ENCODE results near the gene CCDC69.
"Not testable (repeated sequence)": the region's sequence is repeated elsewhere in the genome, so short reads cannot be mapped to it uniquely, and the experiment has no call there.

Gene CCDC69

GRCh38 chr5:151259931-151260330 lies 36.0 kb upstream of the CCDC69 start:
- DNase-seq (ENCODE audit: low read depth), result no peak
- TF ChIP-seq, protein P1, sequence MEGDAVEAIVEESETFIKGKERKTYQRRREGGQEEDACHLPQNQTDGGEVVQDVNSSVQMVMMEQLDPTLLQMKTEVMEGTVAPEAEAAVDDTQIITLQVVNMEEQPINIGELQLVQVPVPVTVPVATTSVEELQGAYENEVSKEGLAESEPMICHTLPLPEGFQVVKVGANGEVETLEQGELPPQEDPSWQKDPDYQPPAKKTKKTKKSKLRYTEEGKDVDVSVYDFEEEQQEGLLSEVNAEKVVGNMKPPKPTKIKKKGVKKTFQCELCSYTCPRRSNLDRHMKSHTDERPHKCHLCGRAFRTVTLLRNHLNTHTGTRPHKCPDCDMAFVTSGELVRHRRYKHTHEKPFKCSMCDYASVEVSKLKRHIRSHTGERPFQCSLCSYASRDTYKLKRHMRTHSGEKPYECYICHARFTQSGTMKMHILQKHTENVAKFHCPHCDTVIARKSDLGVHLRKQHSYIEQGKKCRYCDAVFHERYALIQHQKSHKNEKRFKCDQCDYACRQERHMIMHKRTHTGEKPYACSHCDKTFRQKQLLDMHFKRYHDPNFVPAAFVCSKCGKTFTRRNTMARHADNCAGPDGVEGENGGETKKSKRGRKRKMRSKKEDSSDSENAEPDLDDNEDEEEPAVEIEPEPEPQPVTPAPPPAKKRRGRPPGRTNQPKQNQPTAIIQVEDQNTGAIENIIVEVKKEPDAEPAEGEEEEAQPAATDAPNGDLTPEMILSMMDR (IDR thresholded peaks at IDR 0.05; ENCODE audit: insufficient read depth, low read depth, low read length, missing control alignments), result no peak
- no peak overlapping the region for H3K4me3 ChIP-seq (ENCODE audit: low read length)

- DNase-seq (ENCODE audit: low read depth), result no peak
- TF ChIP-seq, protein P1 (IDR thresholded peaks at IDR 0.05; ENCODE audit: insufficient read depth, low read depth, low read length, missing control alignments), result no peak
- no peak overlapping the region for H3K4me3 ChIP-seq (ENCODE audit: low read length)
Observed at GRCh38 chr5:151258816-151259215, 34.9 kb upstream of the CCDC69 start.

DNA sequence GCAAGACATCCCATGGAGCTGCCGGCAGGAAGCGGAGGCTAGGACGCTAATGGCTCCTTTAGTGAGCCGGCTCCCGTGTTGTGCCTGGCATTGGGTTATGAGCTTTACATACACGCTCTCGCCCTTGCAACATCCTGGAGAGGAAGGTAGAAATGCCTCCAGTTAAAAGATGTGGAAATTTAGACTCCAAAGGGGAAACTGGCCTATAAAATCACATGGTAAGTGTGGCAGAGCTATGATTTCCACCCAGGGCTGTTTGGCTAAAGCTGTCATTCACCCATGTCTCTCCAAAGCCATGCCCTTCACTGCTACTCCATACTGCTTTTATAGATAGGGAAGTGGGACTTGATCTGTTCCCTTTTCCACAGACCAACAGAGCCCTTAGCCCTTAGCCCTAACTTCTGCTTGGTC lies 34.3 kb upstream of the CCDC69 start:
- TF ChIP-seq, protein P1 (IDR thresholded peaks at IDR 0.05; ENCODE audit: insufficient read depth, low read depth, low read length, missing control alignments), result no peak
- DNase-seq (ENCODE audit: low read depth), result no peak
- H3K4me3 ChIP-seq (ENCODE audit: low read length), result no peak overlapping the region

GRCh38 chr5:151257731-151258181 lies 33.9 kb upstream of the CCDC69 start:
- DNase-seq (ENCODE audit: low read depth), result peak; percentile 97
- TF ChIP-seq, protein P1 (IDR thresholded peaks at IDR 0.05; ENCODE audit: insufficient read depth, low read depth, low read length, missing control alignments), result no peak
- peak overlapping the region; percentile 2 for H3K4me3 ChIP-seq (ENCODE audit: low read length)

GRCh38 chr5:151255621-151256286 lies 31.9 kb upstream of the CCDC69 start:
- peak overlapping the region; percentile 98 for H3K4me3 ChIP-seq (ENCODE audit: low read length)
- TF ChIP-seq, protein P1 (IDR thresholded peaks at IDR 0.05; ENCODE audit: insufficient read depth, low read depth, low read length, missing control alignments), result no peak
- DNase-seq (ENCODE audit: low read depth), result no peak

DNA sequence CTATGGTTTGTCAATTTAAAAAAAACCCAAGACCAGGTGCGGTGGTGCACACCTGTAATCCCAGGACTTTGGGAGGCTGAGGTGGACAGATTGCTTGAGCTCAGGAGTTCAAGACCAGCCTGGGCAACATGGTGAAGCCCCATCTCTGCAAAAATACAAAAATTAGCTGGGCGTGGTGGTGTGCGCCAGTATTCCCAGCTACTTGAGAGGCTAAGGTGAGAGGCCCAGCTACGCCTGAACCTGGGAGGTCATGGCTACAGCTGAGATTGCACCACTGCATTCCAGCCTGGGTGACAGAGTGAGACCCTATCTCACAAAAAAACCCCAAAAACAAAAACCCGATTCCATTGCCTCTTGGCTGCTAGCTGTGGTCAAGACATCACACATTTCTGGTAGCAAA lies 31.1 kb upstream of the CCDC69 start:
- DNase-seq (ENCODE audit: low read depth), result not testable (repeated sequence)
- peak overlapping the region; percentile 98 for H3K4me3 ChIP-seq (ENCODE audit: low read length)

- DNase-seq (ENCODE audit: low read depth), result peak; percentile 73
- peak overlapping the region; percentile 98 for H3K4me3 ChIP-seq (ENCODE audit: low read length)
- TF ChIP-seq, protein P1 (IDR thresholded peaks at IDR 0.05; ENCODE audit: insufficient read depth, low read depth, low read length, missing control alignments), result no peak
Observed at GRCh38 chr5:151254556-151254955, 30.7 kb upstream of the CCDC69 start.

All from epithelial cell of esophagus (primary cell).